Urothelium cell line (cell line): Measurements from ENCODE around the gene OVAAL.

ENCODE experiments used
- DNase-seq: peaks from one replicate; pipeline ENCODE4 v3.0.0; 2011; ENCODE audit warnings: low spot score, mixed read lengths
- FAIRE-seq: peaks from 2 replicates; lab custom pipeline; 2011; peaks lifted over from hg19 to GRCh38; lab: Jason Lieb, UNC

Gene OVAAL

DNA sequence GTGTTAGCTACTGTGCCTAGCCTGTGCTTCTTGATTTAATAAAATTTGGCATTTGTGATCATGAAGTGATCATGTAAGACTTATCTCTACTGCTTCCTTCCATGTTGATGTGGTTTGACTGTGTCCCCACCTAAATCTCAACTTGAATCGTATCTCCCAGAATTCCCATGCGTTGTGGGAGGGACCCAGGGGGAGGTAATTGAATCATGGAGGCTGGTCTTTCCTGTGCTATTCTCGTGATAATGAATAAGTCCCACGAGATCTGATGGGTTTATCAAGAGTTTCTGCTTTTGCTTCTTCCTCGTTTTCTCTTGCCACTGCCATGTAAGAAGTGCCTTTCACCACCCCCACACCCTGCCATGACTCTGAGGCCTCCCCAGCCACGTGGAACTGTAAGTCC lies at the start of gene OVAAL:
Gene OVAAL, plus strand, starts transcription at position 301 of the 400 bp plus-strand sequence.
- FAIRE-seq (no peak), DNase-seq (no peak)

DNA sequence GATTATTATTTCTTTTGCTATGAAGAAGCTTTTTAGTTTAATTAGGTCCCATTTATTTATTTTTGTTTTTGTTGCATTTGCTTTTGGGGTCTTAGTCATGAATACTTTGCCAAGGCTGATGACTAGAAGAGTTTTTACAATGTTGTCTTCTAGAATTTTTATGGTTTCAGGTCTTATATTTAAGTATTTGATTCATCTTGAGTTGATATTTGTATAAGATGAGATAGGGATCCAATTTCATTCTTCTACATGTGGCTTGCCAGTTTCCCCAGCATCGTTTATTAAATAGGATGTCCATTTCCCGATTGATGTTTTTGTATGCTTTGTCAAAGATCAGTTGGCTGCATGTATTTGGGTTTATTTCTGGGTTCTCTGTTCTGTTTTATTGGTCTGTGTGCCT lies 47.9 kb upstream of the OVAAL start:
- DNase-seq (no peak), FAIRE-seq (no peak)

DNA sequence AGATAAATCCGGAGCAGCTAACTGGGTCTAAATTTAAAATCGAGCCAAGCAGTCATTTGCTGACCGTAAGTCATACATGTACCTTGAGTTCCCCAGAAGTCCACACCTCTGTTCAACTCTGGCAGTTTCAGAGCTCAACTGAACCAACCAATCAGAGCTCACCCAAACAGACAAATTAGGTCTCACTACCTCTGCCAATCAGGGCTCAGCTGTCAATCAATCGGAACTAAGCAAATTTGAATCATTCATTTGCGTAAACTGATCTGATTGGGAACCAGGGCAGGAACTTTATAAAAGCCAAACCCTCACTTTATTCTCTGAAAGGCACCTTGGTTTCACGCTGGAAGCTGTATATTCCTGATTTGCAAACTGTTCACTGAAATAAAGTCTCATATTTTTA lies 45.2 kb upstream of the OVAAL start:
- no peak for FAIRE-seq

DNA sequence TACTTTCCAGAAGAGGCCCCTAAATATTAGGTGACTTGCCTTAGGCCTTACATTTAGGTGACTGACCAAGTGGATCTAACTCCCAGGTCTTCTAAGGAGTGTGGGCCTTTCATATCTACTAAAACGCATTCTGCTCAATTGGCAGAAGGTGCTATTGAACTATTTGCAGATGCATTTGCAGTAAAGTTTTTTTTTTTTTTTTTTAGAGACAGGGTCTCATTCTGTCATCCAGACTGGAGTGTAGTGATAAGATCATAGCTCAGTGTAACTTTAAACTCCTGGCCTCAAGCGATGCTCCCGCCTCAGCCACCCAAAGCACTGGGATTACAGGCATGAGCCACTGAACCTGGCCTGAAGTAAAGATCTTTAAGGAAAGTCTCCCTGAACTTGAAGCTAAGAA lies 43.4 kb upstream of the OVAAL start:
- FAIRE-seq = no peak
- no peak for DNase-seq

More for the DNA sequence above, 45.2 kb upstream of the OVAAL start:
- DNase-seq = no peak

DNA sequence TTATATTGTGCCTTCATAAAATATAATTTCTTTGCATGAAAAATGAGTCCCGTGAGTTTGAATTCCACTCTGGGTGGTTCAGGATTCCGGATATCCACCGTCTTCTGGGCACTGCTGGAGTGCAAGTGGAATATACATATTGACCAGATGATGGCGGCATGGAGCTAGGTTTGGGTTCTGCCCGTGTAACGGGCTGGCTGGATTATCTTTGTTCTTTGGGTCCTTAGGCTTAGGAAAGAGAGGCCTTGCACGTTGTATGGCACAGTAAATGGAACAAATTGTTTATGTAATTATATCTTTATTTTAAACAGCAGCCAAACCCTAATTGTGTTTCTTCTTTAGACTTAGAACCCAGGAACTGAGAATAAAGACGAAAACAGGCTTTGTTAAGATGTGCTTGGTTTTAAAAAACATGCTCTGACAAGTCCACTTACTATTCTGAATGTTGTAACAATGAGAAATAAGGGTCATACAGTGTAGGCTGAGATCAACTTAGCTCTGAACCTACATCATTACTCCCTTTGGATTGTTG lies 42.8 kb upstream of the OVAAL start:
- FAIRE-seq (peak; percentile 30), DNase-seq (peak; percentile 80)

DNA sequence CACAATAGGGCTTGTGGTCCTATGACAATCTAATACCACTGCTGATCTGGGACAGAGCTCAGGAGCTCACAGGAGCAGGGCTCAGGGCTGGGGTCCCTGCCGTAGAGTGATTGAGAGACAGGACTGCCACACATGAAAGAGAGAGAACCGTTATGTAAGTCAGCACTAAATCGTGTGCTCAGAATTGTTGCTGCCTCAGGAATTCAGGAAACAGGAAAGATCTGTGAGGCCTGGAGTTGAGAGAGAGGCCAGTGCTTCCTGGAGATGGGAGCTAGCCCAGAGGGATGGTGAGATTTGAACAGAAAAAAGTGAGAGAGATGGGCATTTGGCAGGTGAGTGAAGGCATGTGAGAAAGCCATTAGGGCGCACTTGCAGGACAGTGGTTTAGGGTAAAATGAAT lies 38.9 kb upstream of the OVAAL start:
- no peak for DNase-seq
- FAIRE-seq = no peak

DNA sequence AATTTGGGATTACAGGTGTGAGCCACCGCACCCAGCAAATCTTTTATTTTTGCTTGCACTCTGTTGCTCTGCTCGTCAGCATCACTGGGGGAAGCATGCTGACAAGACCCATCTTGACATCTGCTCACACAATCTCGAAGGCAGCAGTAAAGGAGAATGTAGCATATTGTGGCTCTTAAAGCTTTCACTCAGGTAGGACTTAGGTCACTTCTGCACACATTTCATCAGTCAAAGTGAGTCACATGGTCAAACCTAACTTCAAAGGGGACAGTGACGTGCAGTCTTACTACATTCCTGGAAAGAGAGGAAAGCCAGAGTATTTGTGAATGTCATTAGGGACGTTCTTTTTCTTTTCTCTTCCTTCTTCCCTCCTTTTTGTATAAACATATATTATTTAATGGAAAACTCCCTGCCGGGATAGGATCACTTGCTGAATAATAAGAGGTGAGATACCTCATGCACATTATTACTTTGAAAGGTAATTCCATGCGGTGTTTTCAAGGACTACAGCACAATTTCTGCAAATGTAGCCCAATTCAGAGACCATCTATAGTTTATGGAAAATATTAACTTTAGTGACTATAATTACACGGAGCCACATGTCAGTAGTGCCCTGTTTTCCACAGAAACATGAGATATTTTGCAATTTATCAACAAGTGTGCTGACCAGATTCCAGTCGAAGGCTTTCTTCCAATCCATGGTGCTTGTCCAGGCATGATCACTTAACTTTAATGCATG lies 37.1 kb upstream of the OVAAL start:
- no peak for DNase-seq
- no peak for FAIRE-seq

DNA sequence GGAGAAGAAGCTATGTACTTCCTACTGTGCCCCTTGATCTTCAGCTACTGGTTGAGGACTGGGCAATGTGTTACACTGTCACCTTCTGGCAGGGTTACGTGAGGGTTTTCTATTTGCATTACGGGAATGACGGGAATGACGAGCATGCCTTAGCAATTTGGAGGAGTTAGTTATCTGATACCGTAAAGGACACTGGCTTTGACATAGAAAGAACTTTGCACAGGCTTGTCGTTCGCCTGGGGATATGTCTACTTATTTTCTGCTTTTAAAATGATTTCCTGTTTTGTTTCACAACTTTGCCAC lies 36.6 kb upstream of the OVAAL start:
- no peak for DNase-seq
- FAIRE-seq = no peak

DNA sequence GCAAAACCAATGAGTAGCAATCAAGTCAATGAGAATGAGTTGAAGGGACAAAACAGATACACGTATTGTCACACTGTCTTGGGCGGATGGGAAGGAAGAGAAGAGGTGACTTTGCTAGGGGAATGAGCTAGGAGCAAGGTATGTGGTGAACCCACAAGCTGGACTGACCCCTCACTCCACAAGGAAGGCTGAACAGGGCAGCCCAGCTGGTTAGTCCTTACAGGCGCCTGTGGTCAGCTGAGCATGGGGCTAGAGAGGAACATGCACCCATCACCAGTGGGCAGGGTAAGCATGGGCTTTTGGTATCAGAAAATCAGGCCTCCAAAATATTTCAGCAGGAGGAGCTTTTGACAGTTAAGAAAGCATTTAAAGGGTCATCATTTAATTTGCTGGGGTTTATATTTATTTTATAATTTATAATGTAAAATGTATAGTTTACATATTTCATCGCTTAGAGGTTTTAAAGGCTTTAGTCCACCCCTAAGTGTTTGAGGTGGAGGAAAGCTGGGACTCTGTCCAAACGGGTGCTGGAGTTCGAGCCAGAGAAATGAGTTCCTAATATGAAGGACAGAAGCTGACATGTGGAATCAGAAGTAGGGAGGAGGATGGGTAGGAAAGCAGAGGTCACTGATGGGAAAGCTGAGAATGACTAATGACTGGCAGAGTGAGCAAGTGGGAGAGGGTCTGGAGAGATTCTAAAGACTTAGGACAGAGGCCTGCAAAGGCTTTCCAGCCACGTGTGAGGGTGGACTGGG lies 34.4 kb upstream of the OVAAL start:
- FAIRE-seq = no peak

DNA sequence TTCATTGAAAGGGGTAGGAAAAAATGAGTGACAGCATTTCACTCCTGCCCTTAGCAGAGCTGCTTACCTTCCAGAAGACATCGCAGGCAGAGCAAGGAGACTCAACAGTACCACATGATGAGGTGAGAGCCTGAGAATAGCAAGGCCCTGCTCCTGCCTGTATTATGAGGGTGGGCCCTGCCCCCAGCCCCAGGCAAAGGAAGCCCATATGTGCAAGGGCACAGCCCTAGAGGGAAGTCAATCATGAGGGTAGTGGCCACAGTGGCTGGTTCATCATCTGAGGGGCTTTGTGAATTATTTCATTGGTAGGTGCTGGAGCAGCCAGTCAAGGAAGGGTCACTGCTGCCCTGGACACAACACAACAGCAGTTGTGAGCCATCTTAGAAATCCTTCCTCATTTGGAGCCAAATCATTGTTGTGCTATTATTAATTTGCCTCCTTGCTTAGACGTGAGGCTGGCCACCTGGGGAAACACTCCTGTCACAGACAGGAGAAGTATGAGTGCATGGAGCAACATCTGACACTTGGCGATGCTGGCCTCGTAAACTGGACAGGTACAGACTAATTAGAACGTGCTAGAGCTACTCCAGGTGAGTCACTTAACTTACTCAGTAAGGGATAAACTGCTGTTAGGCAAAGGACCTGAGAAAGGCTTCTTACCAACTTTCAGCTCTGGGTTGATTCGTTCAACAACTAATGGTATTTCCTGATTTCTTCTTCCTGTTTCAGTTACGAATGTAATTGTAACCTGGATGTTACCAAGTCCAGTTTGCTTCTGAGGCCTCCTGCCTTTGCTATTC lies 33.6 kb upstream of the OVAAL start:
- DNase-seq = no peak
- no peak for FAIRE-seq

More for the DNA sequence above, 34.4 kb upstream of the OVAAL start:
- DNase-seq = no peak

DNA sequence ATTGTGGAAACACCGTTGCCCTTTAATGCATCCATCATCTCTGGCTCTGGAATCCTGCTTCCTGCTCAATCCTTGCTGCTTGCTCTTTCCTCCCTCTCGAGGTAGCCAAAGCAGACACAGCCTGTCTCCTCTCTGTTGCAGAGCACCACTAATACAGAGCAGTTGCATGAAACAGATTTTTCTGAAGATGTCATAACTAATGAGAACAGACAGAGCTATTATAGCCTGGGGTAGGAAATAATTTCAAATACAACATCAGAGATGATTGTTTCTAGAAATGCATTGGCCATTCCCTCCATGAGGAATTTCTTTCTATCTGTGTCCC lies 33.1 kb upstream of the OVAAL start:
- FAIRE-seq = no peak

DNA sequence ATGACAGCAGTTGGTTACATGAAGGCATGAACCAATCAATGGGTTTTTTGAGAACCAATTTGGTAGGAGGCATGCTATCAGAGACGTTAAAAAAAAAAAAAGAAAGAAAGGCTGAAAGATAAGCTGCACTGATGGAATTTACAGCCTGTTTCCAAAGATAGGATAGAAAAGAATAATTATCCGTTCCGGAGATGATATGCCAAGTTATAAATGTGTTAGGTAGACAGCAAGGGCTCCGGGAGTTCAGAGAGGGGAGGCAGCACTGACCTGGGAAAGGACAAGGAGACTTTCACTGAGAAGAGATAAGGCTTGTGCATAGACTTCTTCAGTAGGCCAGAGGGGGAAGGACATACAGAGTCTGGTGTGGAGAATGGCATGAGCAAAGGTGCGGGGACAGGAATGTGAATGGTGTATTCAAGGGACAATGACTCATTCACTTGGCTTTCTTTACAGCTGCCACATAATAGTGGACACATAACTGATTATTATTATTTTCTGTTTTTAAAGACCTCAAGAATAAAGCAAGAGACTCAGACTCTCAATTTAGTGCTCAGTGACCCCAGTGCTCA lies 31.6 kb upstream of the OVAAL start:
- peak; percentile 62 for DNase-seq
- no peak for FAIRE-seq

More for the DNA sequence above, 33.1 kb upstream of the OVAAL start:
- DNase-seq = no peak

DNA sequence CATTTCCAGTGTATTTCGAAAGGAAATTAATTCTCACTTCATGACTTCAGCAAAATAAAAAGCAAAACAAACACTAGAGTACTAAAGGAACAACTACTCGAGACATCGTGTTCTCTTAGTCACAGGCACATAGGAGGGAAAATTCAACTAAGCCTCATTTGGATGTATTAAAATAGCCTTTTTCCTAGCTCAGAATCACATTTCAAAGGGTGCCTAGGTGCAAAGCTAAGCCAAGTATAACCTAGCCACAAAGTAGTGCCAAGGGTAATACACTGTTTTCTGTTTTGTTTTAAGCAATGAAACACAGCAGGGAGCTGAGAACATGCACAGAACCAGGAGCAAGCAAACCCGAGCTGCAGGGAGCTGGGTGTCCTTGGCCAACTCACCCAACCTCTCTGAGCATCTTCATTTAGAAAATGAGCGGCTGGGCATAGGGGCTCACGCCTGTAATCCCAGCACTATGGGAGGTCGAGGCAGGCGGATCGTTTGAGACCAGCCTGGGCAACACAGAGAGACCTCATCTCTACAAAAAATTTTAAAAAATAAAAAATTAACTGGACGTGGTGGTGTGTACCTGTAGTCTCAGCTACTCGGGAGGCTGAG lies 29.8 kb upstream of the OVAAL start:
- DNase-seq = no peak
- FAIRE-seq = no peak

DNA sequence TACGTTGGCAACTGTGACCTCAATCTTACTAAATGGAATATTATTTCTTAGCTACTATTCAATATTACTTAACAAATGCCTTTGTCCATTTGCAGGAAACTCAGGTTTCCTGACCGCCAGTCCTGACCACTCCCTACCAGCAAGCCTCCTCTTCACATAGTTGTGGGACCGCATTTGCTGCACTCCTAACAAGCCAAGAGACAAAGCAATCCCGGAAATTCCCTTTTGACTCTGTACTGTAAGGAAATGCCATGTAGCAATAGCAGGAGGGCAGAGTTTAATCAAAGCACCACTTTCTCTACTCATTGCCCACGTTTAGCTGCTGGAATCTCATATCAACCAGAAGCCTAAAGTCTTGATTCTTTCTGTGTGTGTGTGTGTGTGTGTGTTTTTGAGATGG lies 28.3 kb upstream of the OVAAL start:
- DNase-seq (peak; percentile 41), FAIRE-seq (no peak)

DNA sequence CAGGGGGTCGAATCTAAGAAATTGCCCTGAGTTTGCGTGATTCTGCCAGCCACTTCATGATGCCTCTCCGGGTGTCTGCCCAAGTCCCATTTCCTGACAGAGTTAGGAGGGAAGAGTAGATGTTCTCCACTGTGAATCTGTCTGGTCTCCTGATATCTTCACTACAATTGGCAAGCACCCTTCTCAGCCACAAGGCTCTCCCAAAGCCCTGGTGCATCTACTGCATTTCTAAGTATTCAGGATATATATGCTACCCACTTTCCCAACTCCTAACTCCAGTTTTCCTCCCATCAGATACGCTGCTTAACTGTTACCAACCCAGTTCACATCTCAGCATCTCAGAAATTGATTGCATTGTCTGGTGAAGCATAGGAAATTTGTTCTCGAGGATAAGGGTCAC lies 25.9 kb upstream of the OVAAL start:
- DNase-seq = no peak
- FAIRE-seq = no peak

DNA sequence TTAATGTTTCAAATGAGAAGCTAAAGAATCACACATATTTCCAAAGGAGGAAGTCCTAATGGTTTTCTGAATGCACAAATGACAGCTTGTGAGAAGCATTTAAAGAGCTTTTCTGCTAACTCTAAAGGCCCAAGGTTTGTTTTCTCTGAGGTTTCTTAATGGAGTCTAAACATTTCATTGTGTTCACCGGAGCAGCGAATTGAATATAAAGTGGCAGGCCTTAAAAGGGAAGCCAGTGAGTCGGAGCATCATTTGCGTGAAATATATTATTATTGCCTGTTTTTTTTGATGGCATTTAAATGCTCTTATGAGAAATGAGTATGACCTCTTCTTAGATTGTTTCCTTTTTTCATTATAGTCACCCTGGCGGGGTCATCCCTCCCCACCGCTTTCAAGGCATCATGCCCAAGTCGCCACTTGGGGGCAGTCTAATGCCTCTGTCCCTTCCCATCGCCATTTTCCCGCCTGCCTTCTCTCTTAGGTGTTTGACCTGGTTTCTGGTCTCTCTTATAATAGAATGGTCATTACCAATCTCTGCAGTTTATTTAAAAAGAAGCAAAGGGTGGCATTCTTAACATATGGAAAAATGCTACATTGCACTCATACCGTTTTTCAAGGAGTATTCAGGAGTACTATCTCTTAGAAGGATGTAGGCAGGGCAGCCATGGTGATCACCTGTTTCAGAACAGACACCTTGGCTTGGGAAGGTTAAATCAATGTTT lies 25.3 kb upstream of the OVAAL start:
- DNase-seq (peak; percentile 63), FAIRE-seq (no peak)

DNA sequence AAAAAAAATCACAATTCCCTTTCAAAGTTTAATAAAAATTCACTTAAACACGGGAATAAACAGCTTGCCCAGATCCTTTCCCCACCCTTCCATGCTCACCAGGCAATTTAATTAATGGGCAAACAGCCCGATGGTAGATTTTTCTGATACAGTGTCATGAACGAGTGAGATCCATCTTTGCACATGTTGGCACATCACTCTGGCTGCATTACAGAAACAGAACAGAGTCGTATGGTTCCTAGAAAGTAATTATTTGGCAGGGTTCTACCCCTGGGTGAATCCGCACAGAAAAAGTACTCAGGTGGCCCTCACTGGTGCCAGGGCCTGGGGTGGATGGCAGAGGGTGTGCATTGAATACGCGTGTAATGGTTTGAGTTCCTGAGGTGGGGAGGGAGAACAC lies 24.6 kb upstream of the OVAAL start:
- no peak for FAIRE-seq
- no peak for DNase-seq

DNA sequence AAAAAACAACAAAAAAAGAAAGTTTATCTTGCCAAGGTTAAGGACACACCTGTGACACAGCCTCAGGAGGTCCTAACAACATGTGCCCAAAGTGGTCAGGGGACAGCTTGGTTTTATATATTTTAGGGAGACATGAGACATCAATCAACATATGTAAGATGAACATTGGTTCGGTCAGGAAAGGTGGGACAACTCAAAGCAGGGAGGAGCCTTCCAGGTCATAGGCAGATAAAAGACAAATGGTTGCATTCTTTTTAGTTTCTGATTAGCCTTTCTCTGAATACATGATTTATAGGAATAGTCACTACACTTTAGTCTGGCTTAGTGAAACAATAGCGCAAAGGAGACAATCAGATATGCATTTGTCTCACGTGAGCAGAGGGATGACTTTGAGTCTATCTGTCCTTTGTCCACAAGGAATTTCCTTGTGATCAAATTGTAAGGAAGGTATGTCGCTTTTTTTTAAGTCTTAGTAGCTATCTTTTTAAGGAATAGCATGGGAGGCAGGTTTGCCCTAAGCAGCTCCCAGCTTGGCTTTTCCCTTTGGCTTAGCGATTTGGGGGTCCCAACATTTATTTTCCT lies 23.3 kb upstream of the OVAAL start:
- DNase-seq (no peak), FAIRE-seq (no peak)

DNA sequence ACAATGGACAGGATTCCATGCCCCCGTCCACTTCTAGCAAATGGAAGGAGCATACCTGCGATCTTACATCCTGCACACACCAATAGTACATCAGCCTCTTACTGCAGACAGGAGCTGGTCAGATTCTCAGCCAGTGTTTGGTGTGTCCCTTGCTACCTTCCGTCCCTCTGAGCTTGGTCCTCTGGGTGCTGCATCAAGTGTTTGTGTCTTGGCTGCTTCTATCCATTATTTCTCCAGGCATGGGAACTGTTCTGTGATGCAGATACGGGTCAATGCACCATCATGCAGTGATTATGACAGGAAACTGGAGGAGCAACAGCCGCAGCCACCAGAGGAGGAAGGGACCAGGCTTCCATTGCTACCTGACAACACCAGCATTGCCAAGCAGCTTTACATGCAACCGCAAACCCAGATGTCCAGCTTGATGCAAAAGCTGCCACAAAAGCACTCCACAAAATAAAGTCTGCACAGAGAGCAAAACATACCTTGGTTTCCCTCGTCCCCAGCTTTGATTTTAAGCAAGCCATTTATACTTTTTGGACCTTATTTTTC lies 21.9 kb upstream of the OVAAL start:
- DNase-seq (no peak), FAIRE-seq (no peak)

DNA sequence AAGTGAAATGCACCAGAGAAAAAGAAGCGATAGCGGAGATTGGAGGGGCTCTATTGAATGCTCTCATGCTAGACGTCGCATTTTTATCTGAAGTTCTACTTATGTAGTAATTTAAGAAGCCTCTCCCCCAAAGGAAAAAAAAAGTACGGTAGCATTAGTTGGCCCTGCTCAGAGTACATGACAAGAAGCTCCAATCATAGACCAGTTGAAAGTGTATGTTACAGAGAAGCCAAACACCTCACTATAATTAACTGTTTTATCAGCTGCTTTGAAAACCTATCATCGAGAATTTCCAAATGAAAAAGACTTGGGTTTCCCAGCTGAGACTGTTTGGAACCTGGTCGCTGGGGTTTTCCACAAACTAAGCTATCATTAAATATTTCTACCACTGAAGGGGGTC lies 19.6 kb upstream of the OVAAL start:
- no peak for DNase-seq

More for the DNA sequence above, 19.6 kb upstream of the OVAAL start:
- FAIRE-seq = no peak
